Mesodermal cell (in vitro differentiated cells): ENCODE results near the gene HEPN1.
"Not testable (repeated sequence)": the region's sequence is repeated elsewhere in the genome, so short reads cannot be mapped to it uniquely, and the experiment has no call there.

ENCODE experiments used
- H3K27ac ChIP-seq: 2 replicates; pipeline ENCODE4 v1.7.0; 2013; ENCODE audit warnings: mild to moderate bottlenecking, low read depth, low read length, moderate library complexity; ENCODE audit not compliant: severe bottlenecking
- H3K36me3 ChIP-seq: 2 replicates; pipeline ENCODE4 v1.7.1; 2013; ENCODE audit warnings: mild to moderate bottlenecking, low read length, moderate library complexity; ENCODE audit not compliant: control insufficient read depth, insufficient read depth
- H3K4me1 ChIP-seq: one replicate; pipeline ENCODE4 v1.7.1; 2013; ENCODE audit warnings: mild to moderate bottlenecking, low read length; ENCODE audit not compliant: insufficient read depth, control insufficient read depth, poor library complexity, severe bottlenecking
- H3K4me3 ChIP-seq: 2 replicates; pipeline ENCODE4 v1.7.0; 2013; ENCODE audit warnings: low read length, control low read depth, mild to moderate bottlenecking; ENCODE audit not compliant: insufficient read depth, poor library complexity, severe bottlenecking; ENCODE audit errors: extremely low read depth
- H3K9me3 ChIP-seq: 2 replicates; pipeline ENCODE4 v1.7.1; 2013; ENCODE audit warnings: mild to moderate bottlenecking, low read length, moderate library complexity; ENCODE audit not compliant: control insufficient read depth
- WGBS, 2 experiments: methylation state at CpG; one replicate each; pipeline ENCODE4 v1.1.5; 2013; ENCODE audit warnings: missing lambda C conversion rate in 2 of 2; ENCODE audit not compliant: insufficient coverage in 2 of 2; 5-methylcytosine and 5-hydroxymethylcytosine counted together

Gene HEPN1

GRCh38 chr11:124961972-124962609 lies 43.0 kb downstream of the HEPN1 start:
- 100% methylated on average over 1 of the region's 5 CpGs for WGBS, 2 experiments
- Histone ChIP-seq H3K9me3 (no peaks in the 10 kb centered on the region), H3K36me3 (no peaks in the 10 kb centered on the region), H3K27ac (no peak overlapping the region), H3K4me1 (no peaks in the 10 kb centered on the region), H3K4me3 (no peak overlapping the region)

DNA sequence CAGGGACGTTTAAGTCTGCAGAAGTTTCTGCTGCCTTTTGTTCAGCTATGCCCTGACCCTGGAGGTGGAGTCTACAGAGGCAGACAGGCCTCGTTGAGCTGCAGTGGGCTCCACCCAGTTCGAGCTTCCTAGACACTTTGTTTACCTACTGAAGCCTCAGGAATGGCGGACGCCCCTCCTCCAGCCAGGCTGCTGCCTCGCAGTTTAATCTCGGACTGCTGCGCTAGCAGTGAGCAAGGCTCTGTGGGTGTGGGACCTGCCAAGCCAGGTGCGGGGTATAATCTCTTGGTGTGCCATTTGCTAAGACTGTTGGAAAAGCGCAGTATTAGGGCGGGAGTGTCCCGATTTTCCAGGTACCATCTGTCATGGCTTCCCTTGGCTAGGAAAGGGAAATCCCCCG lies 49.1 kb downstream of the HEPN1 start:
- H3K36me3 ChIP-seq, H3K27ac ChIP-seq, H3K4me1 ChIP-seq, H3K9me3 ChIP-seq, H3K4me3 ChIP-seq: not testable (repeated sequence)
- 85 to 90% methylated on average over 11 to 13 of the region's 13 CpGs for WGBS, 2 experiments
